PC-9 (cell line): Measurements from ENCODE around the gene CARS1. TPM values are rescaled to one million over a fixed set of nuclear protein-coding genes. Genes with fewer than 3 reads are reported as not detected.
A peak's percentile ranks its signal among the peaks of the same experiment; 100 is the strongest.

Experiments used
- BruUV-seq: library from RNA; stranded (reverse); fragments of 400-500 nt; replicated peaks from 2 replicates; lab custom pipeline; 2021; lab: Mats Ljungman, UMichigan
- CTCF ChIA-PET: fragments of 300-600 bp; sonication (Branson Sonifier 250); formaldehyde crosslinking; loops from one replicate; lab custom pipeline; 2022; ENCODE audit warnings: antibody characterized with exemption; lab: Charles Lee
- POLR2A ChIA-PET: fragments of 300-600 bp; sonication (Branson Sonifier 250); formaldehyde crosslinking; loops from one replicate; lab custom pipeline; 2022; ENCODE audit warnings: antibody characterized with exemption; ENCODE audit not compliant: unreplicated experiment; lab: Charles Lee
- DNase-seq, 2 experiments: peaks; one replicate each; pipeline versions ENCODE4 v3.0.0 to v3.0.0-alpha.2; 2015 to 2022; ENCODE audit warnings: mixed read lengths in 1 of 2
- H2AFZ ChIP-seq: fragments of 200-600 bp; sonication (generic); 2 replicates; pipeline ENCODE4 v1.8.1; 2017; ENCODE audit warnings: antibody characterized with exemption
- H3F3A ChIP-seq: fragments of 200-600 bp; sonication (generic); 2 replicates; pipeline ENCODE4 v1.8.1; 2017; ENCODE audit warnings: antibody characterized with exemption, mild to moderate bottlenecking, low read depth; ENCODE audit not compliant: insufficient read depth
- H3K27ac ChIP-seq: fragments of 200-600 bp; sonication (generic); 2 replicates; pipeline ENCODE4 v1.6.1; 2016; ENCODE audit warnings: mixed run types
- H3K27me3 ChIP-seq: fragments of 200-600 bp; sonication (generic); 2 replicates; pipeline ENCODE4 v1.6.1; 2016; ENCODE audit warnings: low read depth, mixed run types; ENCODE audit not compliant: insufficient read depth
- H3K36me3 ChIP-seq: fragments of 200-600 bp; sonication (generic); 2 replicates; pipeline ENCODE4 v1.6.1; 2016; ENCODE audit warnings: low read depth, mixed run types
- H3K4me1 ChIP-seq: fragments of 200-600 bp; sonication (generic); replicated peaks from 2 replicates; pipeline ENCODE4 v1.6.1; 2016; ENCODE audit warnings: mixed run types; ENCODE audit not compliant: insufficient read depth
- H3K4me2 ChIP-seq: fragments of 200-600 bp; sonication (generic); 2 replicates; pipeline ENCODE4 v1.6.1; 2017; ENCODE audit warnings: mixed run types
- H3K4me3 ChIP-seq: fragments of 200-600 bp; sonication (generic); 2 replicates; pipeline ENCODE4 v1.6.1; 2016; ENCODE audit warnings: mixed run types
- H3K79me2 ChIP-seq: fragments of 200-600 bp; sonication (generic); 2 replicates; pipeline ENCODE4 v1.6.1; 2017; ENCODE audit warnings: low read depth, mixed run types
- H3K9me2 ChIP-seq: fragments of 200-600 bp; sonication (generic); 2 replicates; pipeline ENCODE4 v1.8.1; 2017; ENCODE audit warnings: mild to moderate bottlenecking; ENCODE audit not compliant: insufficient read depth
- H3K9me3 ChIP-seq: fragments of 200-600 bp; sonication (generic); 2 replicates; pipeline ENCODE4 v1.8.1; 2016; ENCODE audit warnings: low read depth; ENCODE audit not compliant: insufficient read depth
- H4K20me1 ChIP-seq: fragments of 200-600 bp; sonication (generic); 2 replicates; pipeline ENCODE4 v1.8.1; 2017; ENCODE audit not compliant: insufficient read depth
- CTCF ChIP-seq: fragments of 200-600 bp; sonication (generic); conservative IDR thresholded peaks from 2 replicates; pipeline ENCODE4 v1.6.1; 2017; ENCODE audit warnings: mixed run types, antibody characterized with exemption, mild to moderate bottlenecking, moderate library complexity
- EZH2 ChIP-seq: fragments of 200-600 bp; sonication (generic); IDR thresholded peaks from 2 replicates; pipeline ENCODE4 v1.8.0; 2017; ENCODE audit warnings: antibody characterized with exemption, low read depth
- intact Hi-C: fragments of 100-400 bp; cut with micrococcal nuclease; formaldehyde crosslinking; loops from one replicate; pipeline ENCODE4 v1.10.0; 2022; ENCODE audit not compliant: unreplicated experiment
- total RNA-seq: library from RNA; stranded (reverse); gene quantifications from 2 replicates; pipeline ENCODE4 v1.2.3, GENCODE V29; 2021

The CARS1 gene
- total RNA-seq, 1 experiment from 2014 or later, result 78.8 TPM

- Histone ChIP-seq H4K20me1 (no peaks in the 10 kb centered on the region; the same call in 1 of the 2 replicates), H3K36me3 (peaks cover 15% of the 10 kb centered on the region; the same call in 1 of the 2 replicates), H3K27me3 (no peaks in the 10 kb centered on the region), H3K79me2 (no peaks in the 10 kb centered on the region), H2AFZ (no peak overlapping the region), H3K4me1 (no peaks in the 10 kb centered on the region; the same call in 1 of the 2 replicates), H3K4me3 (no peak overlapping the region), H3K9me2 (no peaks in the 10 kb centered on the region), H3K4me2 (no peak overlapping the region), H3K9me3 (no peaks in the 10 kb centered on the region), H3F3A (no peaks in the 10 kb centered on the region), H3K27ac (0 out of 2 replicates have a peak overlapping the region, but pooled peaks have one; percentile 12)
- BruUV-seq, result no TSS peak
- TF ChIP-seq EZH2 (no peak), CTCF (no peak)
- ChIA-PET CTCF (interaction anchor here (1.8 kb wide), 1 partner anchor 69 kb away, joined by 4 read pairs; no protein-coding TSS in a partner anchor), POLR2A (no interaction called here)
- DNase-seq, result peak in 1 of 2 experiments; percentile 38
- intact Hi-C loops, result loop anchor here (5.0 kb wide), 3 partner anchors 65 to 490 kb away; no protein-coding TSS in a partner anchor
These were observed 34.8 kb downstream of the CARS1 start for GRCh38 chr11:3022300-3022967.

DNA sequence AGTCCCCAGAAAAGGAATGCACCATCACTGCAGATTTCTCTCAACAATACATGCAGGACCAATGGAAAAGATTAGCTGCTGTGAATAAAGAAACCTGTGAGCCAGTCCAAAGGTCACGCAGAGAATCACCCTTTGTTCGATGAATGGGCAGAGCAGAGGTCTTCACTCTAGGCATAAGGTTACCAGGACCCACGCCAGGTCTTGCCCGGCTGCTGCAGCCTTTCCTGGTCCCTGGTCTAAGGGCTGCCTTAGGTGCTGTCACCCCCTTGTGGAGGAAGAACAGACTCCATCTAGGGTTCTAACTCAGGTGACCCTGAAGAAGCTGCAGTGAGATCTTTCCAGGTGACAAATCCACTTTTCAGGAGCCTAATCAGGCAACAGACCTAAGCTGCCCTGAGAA is 36.1 kb downstream of the CARS1 start:
- Histone ChIP-seq H3F3A (no peaks in the 10 kb centered on the region), H3K4me1 (no peaks in the 10 kb centered on the region; the same call in 1 of the 2 replicates), H3K27me3 (no peaks in the 10 kb centered on the region), H3K36me3 (peaks cover 21% of the 10 kb centered on the region; the same call in 1 of the 2 replicates), H3K9me3 (no peaks in the 10 kb centered on the region), H3K27ac (no peak overlapping the region), H3K4me3 (no peak overlapping the region), H3K9me2 (no peaks in the 10 kb centered on the region), H3K4me2 (no peak overlapping the region), H4K20me1 (no peaks in the 10 kb centered on the region; the same call in 1 of the 2 replicates), H3K79me2 (no peaks in the 10 kb centered on the region), H2AFZ (no peak overlapping the region)
- ChIA-PET POLR2A (no interaction called here), CTCF (interaction anchor here (0.6 to 1.8 kb wide), 3 partner anchors 46 to 488 kb away, joined by 3 to 4 read pairs (median 4); no protein-coding TSS in a partner anchor)
- intact Hi-C loops, result loop anchor here (1.0 to 5.0 kb wide), 4 partner anchors 46 to 489 kb away; no protein-coding TSS in a partner anchor
- peak; percentile 33 to 43 for DNase-seq
- TF ChIP-seq EZH2 (no peak), CTCF (peak; percentile 52)
- no TSS peak for BruUV-seq

GRCh38 chr11:3020011-3020410 is 37.2 kb downstream of the CARS1 start:
- ChIA-PET POLR2A (no interaction called here), CTCF (no interaction called here)
- H3F3A ChIP-seq, result no peaks in the 10 kb centered on the region
- TF ChIP-seq EZH2 (no peak), CTCF (no peak)
- no peak overlapping the region for H2AFZ ChIP-seq
- no peaks in the 10 kb centered on the region for H3K9me2 ChIP-seq
- H3K4me3 ChIP-seq, result no peak overlapping the region
- no peak overlapping the region for H3K4me2 ChIP-seq
- H3K36me3 ChIP-seq, result peaks cover 16% of the 10 kb centered on the region; the same call in 1 of the 2 replicates
- DNase-seq, result no peak
- BruUV-seq, result no TSS peak
- H3K27ac ChIP-seq, result no peak overlapping the region
- H3K9me3 ChIP-seq, result no peaks in the 10 kb centered on the region
- intact Hi-C loops, result loop anchor here (5.0 kb wide), 3 partner anchors 63 to 488 kb away; no protein-coding TSS in a partner anchor
- H3K4me1 ChIP-seq, result no peaks in the 10 kb centered on the region; the same call in 1 of the 2 replicates
- no peaks in the 10 kb centered on the region for H3K27me3 ChIP-seq
- no peaks in the 10 kb centered on the region; the same call in 1 of the 2 replicates for H4K20me1 ChIP-seq
- no peaks in the 10 kb centered on the region for H3K79me2 ChIP-seq
